Limb (tissue), 2 donors: ENCODE measurements around the gene IDS.
"Not testable (repeated sequence)": the region's sequence is repeated elsewhere in the genome, so short reads cannot be mapped to it uniquely, and the experiment has no call there.

Experiments
- DNase-seq, 2 donors: peaks; one replicate each; pipeline ENCODE4 v3.0.0-alpha.2; 2016; ENCODE audit errors: extremely low spot score in 2 of 2

Gene IDS

GRCh38 chrX:149527705-149528104 is 22.6 kb upstream of the IDS start:
- no peak for DNase-seq

GRCh38 chrX:149526318-149527033 is 21.4 kb upstream of the IDS start:
- DNase-seq: not testable (repeated sequence)

GRCh38 chrX:149525903-149526302 is 20.8 kb upstream of the IDS start:
- DNase-seq: not testable (repeated sequence)

- DNase-seq: not testable (repeated sequence)
Measured at GRCh38 chrX:149525389-149525788, 20.3 kb upstream of the IDS start.

- DNase-seq: no peak
Measured at GRCh38 chrX:149522916-149523315, 17.8 kb upstream of the IDS start.

- DNase-seq: no peak
Measured at GRCh38 chrX:149521438-149521837, 16.3 kb upstream of the IDS start.

- not testable (repeated sequence) for DNase-seq
Measured at GRCh38 chrX:149520636-149521277, 15.7 kb upstream of the IDS start.

- DNase-seq: no peak
Measured at GRCh38 chrX:149518236-149518635, 13.1 kb upstream of the IDS start.

- no peak for DNase-seq
Measured at GRCh38 chrX:149517308-149517707, 12.2 kb upstream of the IDS start.

GRCh38 chrX:149516604-149517003 is 11.5 kb upstream of the IDS start:
- no peak for DNase-seq

GRCh38 chrX:149515954-149516602 is 11.0 kb upstream of the IDS start:
- no peak for DNase-seq

GRCh38 chrX:149513825-149514428 is 8.8 kb upstream of the IDS start:
- DNase-seq: no peak

- no peak for DNase-seq
Measured at GRCh38 chrX:149512225-149512885, 7.2 kb upstream of the IDS start.

GRCh38 chrX:149511081-149511480 is 6.0 kb upstream of the IDS start:
- DNase-seq: no peak

- DNase-seq: no peak
Measured at GRCh38 chrX:149510386-149510785, 5.3 kb upstream of the IDS start.

- no peak for DNase-seq
Measured at GRCh38 chrX:149508467-149508866, 3.4 kb upstream of the IDS start.

- DNase-seq: no peak
Measured at GRCh38 chrX:149506349-149506748, 1.2 kb upstream of the IDS start.

- no peak for DNase-seq
Measured at GRCh38 chrX:149505671-149506070, 565 bp upstream of the IDS start.

GRCh38 chrX:149504226-149504914 is 736 bp downstream of the IDS start:
- no peak for DNase-seq

- DNase-seq: not testable (repeated sequence)
Measured at GRCh38 chrX:149503446-149503845, 1.7 kb downstream of the IDS start.

- DNase-seq: not testable (repeated sequence)
Measured at GRCh38 chrX:149502923-149503322, 2.2 kb downstream of the IDS start.
